ENCODE data around the gene HSD17B3. TPM values are rescaled to one million over a fixed set of nuclear protein-coding genes. Genes with fewer than 3 reads are reported as not detected.

The HSD17B3 gene
- total RNA-seq, 6 experiments from 2014 or later = not detected

- TF ChIP-seq, protein P1, sequence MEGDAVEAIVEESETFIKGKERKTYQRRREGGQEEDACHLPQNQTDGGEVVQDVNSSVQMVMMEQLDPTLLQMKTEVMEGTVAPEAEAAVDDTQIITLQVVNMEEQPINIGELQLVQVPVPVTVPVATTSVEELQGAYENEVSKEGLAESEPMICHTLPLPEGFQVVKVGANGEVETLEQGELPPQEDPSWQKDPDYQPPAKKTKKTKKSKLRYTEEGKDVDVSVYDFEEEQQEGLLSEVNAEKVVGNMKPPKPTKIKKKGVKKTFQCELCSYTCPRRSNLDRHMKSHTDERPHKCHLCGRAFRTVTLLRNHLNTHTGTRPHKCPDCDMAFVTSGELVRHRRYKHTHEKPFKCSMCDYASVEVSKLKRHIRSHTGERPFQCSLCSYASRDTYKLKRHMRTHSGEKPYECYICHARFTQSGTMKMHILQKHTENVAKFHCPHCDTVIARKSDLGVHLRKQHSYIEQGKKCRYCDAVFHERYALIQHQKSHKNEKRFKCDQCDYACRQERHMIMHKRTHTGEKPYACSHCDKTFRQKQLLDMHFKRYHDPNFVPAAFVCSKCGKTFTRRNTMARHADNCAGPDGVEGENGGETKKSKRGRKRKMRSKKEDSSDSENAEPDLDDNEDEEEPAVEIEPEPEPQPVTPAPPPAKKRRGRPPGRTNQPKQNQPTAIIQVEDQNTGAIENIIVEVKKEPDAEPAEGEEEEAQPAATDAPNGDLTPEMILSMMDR (IDR thresholded peaks at IDR 0.05) = no peak
- Mint-ChIP-seq H3K4me3 (peak overlapping the region; percentile 34; the same call in 1 of the 2 replicates), H3K9me3 (no peaks in the 10 kb centered on the region), H3K4me1 (ENCODE audit: low read depth) (peaks cover 42% of the 10 kb centered on the region), H3K27me3 (ENCODE audit: insufficient read depth) (no peaks in the 10 kb centered on the region), H3K36me3 (ENCODE audit: low read depth) (peaks cover 14% of the 10 kb centered on the region), H3K27ac (peak overlapping the region; percentile 48)
- no peak for DNase-seq
These were observed 41.8 kb upstream of the HSD17B3 start for GRCh38 chr9:96343515-96344360.

GRCh38 chr9:96342571-96343245 is 40.7 kb upstream of the HSD17B3 start:
- Mint-ChIP-seq H3K4me3 (no peak overlapping the region), H3K27me3 (ENCODE audit: insufficient read depth) (no peaks in the 10 kb centered on the region), H3K9me3 (no peaks in the 10 kb centered on the region), H3K4me1 (ENCODE audit: low read depth) (peaks cover 42% of the 10 kb centered on the region), H3K27ac (no peak overlapping the region), H3K36me3 (ENCODE audit: low read depth) (peaks cover 6% of the 10 kb centered on the region; the same call in 1 of the 2 replicates)
- TF ChIP-seq, protein P1 (IDR thresholded peaks at IDR 0.05) = no peak
- DNase-seq = no peak

DNA sequence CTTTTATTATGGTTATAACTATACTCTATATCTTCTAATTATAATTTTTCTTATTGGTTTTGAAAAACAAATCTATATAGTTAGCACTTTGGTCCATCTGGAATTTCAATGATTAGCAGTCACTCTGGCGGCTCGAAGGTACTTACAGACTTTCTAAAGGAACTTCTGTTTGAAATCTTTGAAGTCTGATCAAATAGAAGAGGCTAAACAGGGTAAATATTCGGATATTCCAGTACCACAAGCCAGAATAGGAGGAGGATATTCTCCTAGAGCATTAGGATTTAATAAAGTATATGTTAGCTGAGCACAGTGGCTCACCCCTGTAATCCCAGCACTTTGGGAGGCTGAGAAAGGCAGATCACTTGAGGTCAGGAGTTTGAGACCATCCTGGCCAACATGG is 38.7 kb upstream of the HSD17B3 start:
- Mint-ChIP-seq H3K27me3 (ENCODE audit: insufficient read depth) (no peaks in the 10 kb centered on the region), H3K4me1 (ENCODE audit: low read depth) (peaks cover 42% of the 10 kb centered on the region)

DNA sequence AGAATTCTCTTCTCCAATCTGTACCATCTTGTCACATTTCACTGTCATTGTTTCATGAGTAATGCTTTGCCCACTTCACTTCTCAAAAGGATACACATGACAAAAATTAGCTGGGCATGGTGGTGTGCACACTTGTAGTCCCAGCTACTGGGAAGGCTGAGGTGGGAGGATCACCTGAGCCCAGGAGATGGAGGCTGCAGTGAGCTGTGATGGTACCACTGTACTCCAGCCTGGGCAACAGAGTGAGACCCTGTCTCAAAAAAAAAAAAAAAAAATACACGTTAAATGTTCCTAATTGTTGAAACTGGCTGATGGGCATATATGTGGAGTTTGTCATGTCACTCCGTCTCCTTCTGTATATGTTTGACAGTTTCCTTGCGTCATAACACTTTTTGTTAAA is 36.3 kb upstream of the HSD17B3 start:
- peaks cover 19% of the 10 kb centered on the region for H3K4me1 Mint-ChIP-seq (ENCODE audit: low read depth)

More for the DNA sequence above, 38.7 kb upstream of the HSD17B3 start:
- H3K36me3 Mint-ChIP-seq (ENCODE audit: low read depth) = peaks cover 6% of the 10 kb centered on the region; the same call in 1 of the 2 replicates
- no peak overlapping the region for H3K4me3 Mint-ChIP-seq
- H3K27ac Mint-ChIP-seq = no peak overlapping the region
- TF ChIP-seq, protein P1 (IDR thresholded peaks at IDR 0.05) = no peak
- no peak for DNase-seq
- H3K9me3 Mint-ChIP-seq = no peaks in the 10 kb centered on the region

DNA sequence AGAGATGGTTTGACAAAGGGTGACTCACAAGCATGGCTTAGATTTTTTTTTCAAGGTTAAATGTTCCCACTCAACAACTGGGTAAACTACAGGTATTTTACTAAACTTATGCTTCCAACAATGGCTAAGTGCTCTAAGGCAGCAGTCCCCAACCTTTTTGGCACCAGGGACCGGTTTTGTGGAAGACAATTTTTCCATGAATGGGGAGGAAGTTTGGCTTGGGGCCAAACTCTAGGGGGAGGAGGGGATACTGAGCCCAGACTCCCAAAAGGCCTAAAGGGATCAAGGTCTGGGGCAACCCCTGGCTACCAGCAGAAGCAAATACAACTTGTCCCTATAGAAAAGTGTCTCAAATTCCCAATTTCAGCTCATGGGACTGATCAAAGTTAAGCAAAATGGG is 32.0 kb upstream of the HSD17B3 start:
- H3K27ac Mint-ChIP-seq = no peak overlapping the region
- H3K4me1 Mint-ChIP-seq (ENCODE audit: low read depth) = peaks cover 9% of the 10 kb centered on the region
- TF ChIP-seq, protein P1 (IDR thresholded peaks at IDR 0.05) = no peak
- H3K27me3 Mint-ChIP-seq (ENCODE audit: insufficient read depth) = no peaks in the 10 kb centered on the region
- 0 out of 2 replicates have a peak, but pooled peaks cover 6% of the 10 kb centered on the region for H3K36me3 Mint-ChIP-seq (ENCODE audit: low read depth)
- H3K4me3 Mint-ChIP-seq = no peak overlapping the region
- no peaks in the 10 kb centered on the region for H3K9me3 Mint-ChIP-seq
- DNase-seq = no peak

More for the DNA sequence above, 36.3 kb upstream of the HSD17B3 start:
- Mint-ChIP-seq H3K4me3 (no peak overlapping the region), H3K36me3 (ENCODE audit: low read depth) (peaks cover 10% of the 10 kb centered on the region; the same call in 1 of the 2 replicates), H3K27ac (no peak overlapping the region), H3K27me3 (ENCODE audit: insufficient read depth) (no peaks in the 10 kb centered on the region), H3K9me3 (no peaks in the 10 kb centered on the region)
- TF ChIP-seq, protein P1 (IDR thresholded peaks at IDR 0.05) = no peak
- no peak for DNase-seq
